Measurements from ENCODE around the gene TRIM26.

GRCh38 chr6:30202366-30202765 is 10.8 kb downstream of the TRIM26 start:
- no peak for TF ChIP-seq CTCF (IDR thresholded peaks at IDR 0.05; ENCODE audit: control extremely low read depth in 1 of 3, insufficient read depth in 1 of 3, low read depth in 1 of 3, low read length in 3 of 3)
- TF ChIP-seq CBX5 (IDR thresholded peaks at IDR 0.05; ENCODE audit: low read depth, low read length): no peak
- no peak for TF ChIP-seq EZH2 (IDR thresholded peaks at IDR 0.05; ENCODE audit: low read depth, low read length, severe bottlenecking)
- no peak for TF ChIP-seq BACH1 (IDR thresholded peaks at IDR 0.05; ENCODE audit: low read length)
- TF ChIP-seq KDM5A (IDR thresholded peaks at IDR 0.05; ENCODE audit: low read length): no peak
- no peak for TF ChIP-seq TCF12 (IDR thresholded peaks at IDR 0.05; ENCODE audit: low read depth, low read length)
